ENCODE data around the gene LHFPL3. TPM values are rescaled to one million over a fixed set of nuclear protein-coding genes. Genes with fewer than 3 reads are reported as not detected.
A peak's percentile ranks its signal among the peaks of the same experiment; 100 is the strongest.
"Not testable (repeated sequence)": the region's sequence is repeated elsewhere in the genome, so short reads cannot be mapped to it uniquely, and the experiment has no call there.

The LHFPL3 gene
- total RNA-seq, 4 donors from 2014 or later: 0.83 TPM; not detected in 3

GRCh38 chr7:104933022-104933421 is 604.6 kb downstream of the LHFPL3 start:
- no peak overlapping the region for H3K4me3 ChIP-seq
- no peak overlapping the region for H3K27ac ChIP-seq
- H3K9me3 ChIP-seq: no peaks in the 10 kb centered on the region
- TF ChIP-seq, protein P1, sequence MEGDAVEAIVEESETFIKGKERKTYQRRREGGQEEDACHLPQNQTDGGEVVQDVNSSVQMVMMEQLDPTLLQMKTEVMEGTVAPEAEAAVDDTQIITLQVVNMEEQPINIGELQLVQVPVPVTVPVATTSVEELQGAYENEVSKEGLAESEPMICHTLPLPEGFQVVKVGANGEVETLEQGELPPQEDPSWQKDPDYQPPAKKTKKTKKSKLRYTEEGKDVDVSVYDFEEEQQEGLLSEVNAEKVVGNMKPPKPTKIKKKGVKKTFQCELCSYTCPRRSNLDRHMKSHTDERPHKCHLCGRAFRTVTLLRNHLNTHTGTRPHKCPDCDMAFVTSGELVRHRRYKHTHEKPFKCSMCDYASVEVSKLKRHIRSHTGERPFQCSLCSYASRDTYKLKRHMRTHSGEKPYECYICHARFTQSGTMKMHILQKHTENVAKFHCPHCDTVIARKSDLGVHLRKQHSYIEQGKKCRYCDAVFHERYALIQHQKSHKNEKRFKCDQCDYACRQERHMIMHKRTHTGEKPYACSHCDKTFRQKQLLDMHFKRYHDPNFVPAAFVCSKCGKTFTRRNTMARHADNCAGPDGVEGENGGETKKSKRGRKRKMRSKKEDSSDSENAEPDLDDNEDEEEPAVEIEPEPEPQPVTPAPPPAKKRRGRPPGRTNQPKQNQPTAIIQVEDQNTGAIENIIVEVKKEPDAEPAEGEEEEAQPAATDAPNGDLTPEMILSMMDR (IDR thresholded peaks at IDR 0.05): no peak
- no peak for TF ChIP-seq POLR2A (IDR thresholded peaks at IDR 0.05)
- DNase-seq: no peak
- intact Hi-C loops (cut with DNase I; ENCODE audit: low total_unique reads): no loop called here
- no peaks in the 10 kb centered on the region for H3K4me1 ChIP-seq
- no peaks in the 10 kb centered on the region for H3K27me3 ChIP-seq
- no peaks in the 10 kb centered on the region for H3K36me3 ChIP-seq

GRCh38 chr7:104933521-104933988 is 605.2 kb downstream of the LHFPL3 start:
- Histone ChIP-seq H3K27ac (peak overlapping the region in 1 of 2 donors; percentile 1), H3K4me3 (no peak overlapping the region), H3K27me3 (no peaks in the 10 kb centered on the region), H3K4me1 (no peaks in the 10 kb centered on the region), H3K9me3 (no peaks in the 10 kb centered on the region), H3K36me3 (no peaks in the 10 kb centered on the region)
- TF ChIP-seq POLR2A (IDR thresholded peaks at IDR 0.05): no peak
- TF ChIP-seq, protein P1 (IDR thresholded peaks at IDR 0.05): no peak
- intact Hi-C loops (cut with DNase I; ENCODE audit: low total_unique reads): no loop called here
- no peak for DNase-seq

- H3K4me1 ChIP-seq: no peaks in the 10 kb centered on the region
- no peak overlapping the region for H3K27ac ChIP-seq
- no peaks in the 10 kb centered on the region for H3K36me3 ChIP-seq
- H3K9me3 ChIP-seq: no peaks in the 10 kb centered on the region
- H3K27me3 ChIP-seq: no peaks in the 10 kb centered on the region
- no peak overlapping the region for H3K4me3 ChIP-seq
- DNase-seq: no peak
- no peak for TF ChIP-seq POLR2A (IDR thresholded peaks at IDR 0.05)
- TF ChIP-seq, protein P1 (IDR thresholded peaks at IDR 0.05): no peak
- intact Hi-C loops (cut with DNase I; ENCODE audit: low total_unique reads): no loop called here
Observed at GRCh38 chr7:104934665-104935064, 606.3 kb downstream of the LHFPL3 start.

- Histone ChIP-seq H3K4me3 (no peak overlapping the region), H3K27me3 (no peaks in the 10 kb centered on the region), H3K36me3 (no peaks in the 10 kb centered on the region), H3K4me1 (no peaks in the 10 kb centered on the region), H3K9me3 (no peaks in the 10 kb centered on the region), H3K27ac (no peak overlapping the region)
- intact Hi-C loops (cut with DNase I; ENCODE audit: low total_unique reads): no loop called here
- TF ChIP-seq POLR2A (IDR thresholded peaks at IDR 0.05): no peak
- TF ChIP-seq, protein P1 (IDR thresholded peaks at IDR 0.05): no peak
- DNase-seq: no peak
Observed at GRCh38 chr7:104935276-104935675, 606.9 kb downstream of the LHFPL3 start.

GRCh38 chr7:104936546-104936945 is 608.1 kb downstream of the LHFPL3 start:
- H3K27me3 ChIP-seq: no peaks in the 10 kb centered on the region
- peak in 1 of 2 donors; percentile 56 for DNase-seq
- no peaks in the 10 kb centered on the region for H3K4me1 ChIP-seq
- H3K9me3 ChIP-seq: no peaks in the 10 kb centered on the region
- H3K27ac ChIP-seq: peak overlapping the region; percentile 43 to 47
- H3K4me3 ChIP-seq: no peak overlapping the region
- intact Hi-C loops (cut with DNase I; ENCODE audit: low total_unique reads): no loop called here
- no peaks in the 10 kb centered on the region for H3K36me3 ChIP-seq
- TF ChIP-seq POLR2A (IDR thresholded peaks at IDR 0.05): no peak
- TF ChIP-seq, protein P1 (IDR thresholded peaks at IDR 0.05): no peak

GRCh38 chr7:104937489-104937888 is 609.1 kb downstream of the LHFPL3 start:
- peak overlapping the region in 1 of 2 donors; percentile 43 for H3K27ac ChIP-seq
- H3K4me3 ChIP-seq; intact Hi-C loops (cut with DNase I; ENCODE audit: low total_unique reads); H3K4me1 ChIP-seq; DNase-seq; H3K36me3 ChIP-seq; H3K27me3 ChIP-seq; H3K9me3 ChIP-seq: not testable (repeated sequence)
